ENCODE data around the gene CLDN10. TPM values are rescaled to one million over a fixed set of nuclear protein-coding genes. Genes with fewer than 3 reads are reported as not detected.

Gene CLDN10
- total RNA-seq, 1 donor from 2014 or later = not detected

GRCh38 chr13:95601216-95601615 lies 48.7 kb downstream of the CLDN10 start:
- intact Hi-C loops (cut with micrococcal nuclease) = no loop called here

- intact Hi-C loops (cut with micrococcal nuclease) = no loop called here
These were observed 49.4 kb downstream of the CLDN10 start for GRCh38 chr13:95601906-95602305.

GRCh38 chr13:95603887-95604555 lies 51.5 kb downstream of the CLDN10 start:
- intact Hi-C loops (cut with micrococcal nuclease) = no loop called here

GRCh38 chr13:95604556-95604915 lies 52.0 kb downstream of the CLDN10 start:
- intact Hi-C loops (cut with micrococcal nuclease) = no loop called here

- intact Hi-C loops (cut with micrococcal nuclease) = no loop called here
These were observed 53.1 kb downstream of the CLDN10 start for GRCh38 chr13:95605448-95606125.

GRCh38 chr13:95607366-95607765 lies 54.8 kb downstream of the CLDN10 start:
- intact Hi-C loops (cut with micrococcal nuclease) = no loop called here

GRCh38 chr13:95608640-95609323 lies 56.3 kb downstream of the CLDN10 start:
- intact Hi-C loops (cut with micrococcal nuclease) = no loop called here

- intact Hi-C loops (cut with micrococcal nuclease) = no loop called here
These were observed 62.2 kb downstream of the CLDN10 start for GRCh38 chr13:95614641-95615245.

GRCh38 chr13:95615539-95615938 lies 63.0 kb downstream of the CLDN10 start:
- intact Hi-C loops (cut with micrococcal nuclease) = no loop called here

GRCh38 chr13:95620030-95620824 lies 67.7 kb downstream of the CLDN10 start:
- intact Hi-C loops (cut with micrococcal nuclease) = loop anchor here (5.0 kb wide), 1 partner anchor 362 kb away; no protein-coding TSS in a partner anchor

- intact Hi-C loops (cut with micrococcal nuclease) = loop anchor here (5.0 kb wide), 1 partner anchor 361 kb away; no protein-coding TSS in a partner anchor
These were observed 68.4 kb downstream of the CLDN10 start for GRCh38 chr13:95620825-95621498.

- intact Hi-C loops (cut with micrococcal nuclease) = loop anchor here (5.0 kb wide), 1 partner anchor 359 kb away; no protein-coding TSS in a partner anchor
These were observed 70.6 kb downstream of the CLDN10 start for GRCh38 chr13:95623141-95623540.

- intact Hi-C loops (cut with micrococcal nuclease) = loop anchor here (1.0 to 5.0 kb wide), 3 partner anchors 37 to 358 kb away; no protein-coding TSS in a partner anchor
These were observed 71.5 kb downstream of the CLDN10 start for GRCh38 chr13:95624020-95624419.

- intact Hi-C loops (cut with micrococcal nuclease) = no loop called here
These were observed 74.2 kb downstream of the CLDN10 start for GRCh38 chr13:95626768-95627167.

GRCh38 chr13:95627590-95627989 lies 75.1 kb downstream of the CLDN10 start:
- intact Hi-C loops (cut with micrococcal nuclease) = no loop called here

GRCh38 chr13:95628488-95628887 lies 76.0 kb downstream of the CLDN10 start:
- intact Hi-C loops (cut with micrococcal nuclease) = no loop called here

GRCh38 chr13:95629071-95629470 lies 76.6 kb downstream of the CLDN10 start:
- intact Hi-C loops (cut with micrococcal nuclease) = no loop called here
